GM23248 (cell line): ENCODE data around the gene GPBAR1. TPM values are rescaled to one million over a fixed set of nuclear protein-coding genes. Genes with fewer than 3 reads are reported as not detected.

Experiments
- DNase-seq: peaks from one replicate; pipeline ENCODE4 v3.0.0-alpha.2; 2015
- H2AFZ ChIP-seq: fragments of 200-600 bp; sonication (generic); 2 replicates; pipeline ENCODE4 v1.6.1; 2016; ENCODE audit warnings: antibody characterized with exemption
- H3F3A ChIP-seq: fragments of 200-600 bp; sonication (generic); 2 replicates; pipeline ENCODE4 v1.6.1; 2016; ENCODE audit warnings: mild to moderate bottlenecking, antibody characterized with exemption, mixed run types; ENCODE audit not compliant: insufficient read depth
- H3K27ac ChIP-seq: fragments of 200-600 bp; sonication (generic); 2 replicates; pipeline ENCODE4 v1.5.1; 2016; ENCODE audit warnings: mild to moderate bottlenecking
- H3K27me3 ChIP-seq: fragments of 200-600 bp; sonication (generic); replicated peaks from 2 replicates; pipeline ENCODE4 v1.6.1; 2016; ENCODE audit warnings: mild to moderate bottlenecking; ENCODE audit not compliant: insufficient read depth
- H3K36me3 ChIP-seq: fragments of 200-600 bp; sonication (generic); 2 replicates; pipeline ENCODE4 v1.6.1; 2016; ENCODE audit warnings: low read depth, mild to moderate bottlenecking
- H3K4me1 ChIP-seq: fragments of 200-600 bp; sonication (generic); 2 replicates; pipeline ENCODE4 v1.6.1; 2016; ENCODE audit warnings: mild to moderate bottlenecking; ENCODE audit not compliant: insufficient read depth
- H3K4me2 ChIP-seq: fragments of 200-600 bp; sonication (generic); one replicate; pipeline ENCODE4 v1.6.1; 2016; ENCODE audit warnings: mild to moderate bottlenecking; ENCODE audit not compliant: unreplicated experiment
- H3K4me3 ChIP-seq: fragments of 200-600 bp; sonication (generic); 2 replicates; pipeline ENCODE4 v1.5.1; 2016; ENCODE audit warnings: mild to moderate bottlenecking
- H3K79me2 ChIP-seq: fragments of 200-600 bp; sonication (generic); 2 replicates; pipeline ENCODE4 v1.6.1; 2016; ENCODE audit warnings: mild to moderate bottlenecking; ENCODE audit not compliant: insufficient read depth
- H3K9ac ChIP-seq: fragments of 200-600 bp; sonication (generic); 2 replicates; pipeline ENCODE4 v1.6.1; 2016; ENCODE audit warnings: mild to moderate bottlenecking
- H3K9me2 ChIP-seq: fragments of 200-600 bp; sonication (generic); 2 replicates; pipeline ENCODE4 v1.6.1; 2016; ENCODE audit warnings: mixed run types, mild to moderate bottlenecking, moderate library complexity; ENCODE audit not compliant: insufficient read depth
- H3K9me3 ChIP-seq: fragments of 200-600 bp; sonication (generic); one replicate; pipeline ENCODE4 v1.6.1; 2017; ENCODE audit warnings: low read depth
- H4K20me1 ChIP-seq: fragments of 200-600 bp; sonication (generic); 2 replicates; pipeline ENCODE4 v1.6.0; 2016; ENCODE audit not compliant: insufficient read depth
- EZH2 ChIP-seq: fragments of 200-600 bp; sonication (generic); IDR thresholded peaks from 2 replicates; pipeline ENCODE4 v1.6.1; 2018; ENCODE audit warnings: antibody characterized with exemption, mild to moderate bottlenecking; ENCODE audit not compliant: insufficient read depth, poor library complexity, severe bottlenecking
- EZH2phosphoT487 ChIP-seq: fragments of 200-600 bp; sonication (generic); IDR thresholded peaks from 2 replicates; pipeline ENCODE4 v1.6.1; 2018; ENCODE audit warnings: antibody characterized with exemption, moderate library complexity, mild to moderate bottlenecking, low read depth; ENCODE audit not compliant: insufficient read depth
- WGBS, 2 experiments: methylation state at CpG; one replicate each; pipeline ENCODE4 v1.1.6; 2015 to 2017; ENCODE audit warnings: low lambda C conversion rate in 2 of 2, low coverage in 1 of 2; ENCODE audit errors: missing lambda C conversion rate in 2 of 2; 5-methylcytosine and 5-hydroxymethylcytosine counted together
- in situ Hi-C: fragments of 300-500 bp; cut with MboI; formaldehyde crosslinking; loops from 2 replicates; pipeline ENCODE4 v1.15.0; 2020
- polyA plus RNA-seq: library from polyadenylated mRNA; unstranded; fragments of >200 nt; fragmentation: Nextera tagmentation; extraction: Ambion mirVana; gene quantifications from 2 replicates; pipeline ENCODE4 v1.2.1, GENCODE V29; 2016
- total RNA-seq: library from RNA; depleted of rRNA; stranded (reverse); fragments of >200 nt; shearing (Covaris generic); gene quantifications from 2 replicates; pipeline ENCODE4 v1.2.3, GENCODE V29; 2014; rRNA removed

Gene GPBAR1, protein sequence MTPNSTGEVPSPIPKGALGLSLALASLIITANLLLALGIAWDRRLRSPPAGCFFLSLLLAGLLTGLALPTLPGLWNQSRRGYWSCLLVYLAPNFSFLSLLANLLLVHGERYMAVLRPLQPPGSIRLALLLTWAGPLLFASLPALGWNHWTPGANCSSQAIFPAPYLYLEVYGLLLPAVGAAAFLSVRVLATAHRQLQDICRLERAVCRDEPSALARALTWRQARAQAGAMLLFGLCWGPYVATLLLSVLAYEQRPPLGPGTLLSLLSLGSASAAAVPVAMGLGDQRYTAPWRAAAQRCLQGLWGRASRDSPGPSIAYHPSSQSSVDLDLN
- total RNA-seq (not detected in 2 replicates), polyA plus RNA-seq (0.14 TPM in 1 of 2 replicates, not detected in the other)

- peak; percentile 14 for DNase-seq
- peaks cover 6% of the 10 kb centered on the region for H3K36me3 ChIP-seq
These were observed at the start of gene GPBAR1 for GRCh38 chr2:218260742-218261422. Gene GPBAR1 (plus strand): TSS chr2:218261015. CDS start chr2:218262725, 1,710 bp downstream.

DNA sequence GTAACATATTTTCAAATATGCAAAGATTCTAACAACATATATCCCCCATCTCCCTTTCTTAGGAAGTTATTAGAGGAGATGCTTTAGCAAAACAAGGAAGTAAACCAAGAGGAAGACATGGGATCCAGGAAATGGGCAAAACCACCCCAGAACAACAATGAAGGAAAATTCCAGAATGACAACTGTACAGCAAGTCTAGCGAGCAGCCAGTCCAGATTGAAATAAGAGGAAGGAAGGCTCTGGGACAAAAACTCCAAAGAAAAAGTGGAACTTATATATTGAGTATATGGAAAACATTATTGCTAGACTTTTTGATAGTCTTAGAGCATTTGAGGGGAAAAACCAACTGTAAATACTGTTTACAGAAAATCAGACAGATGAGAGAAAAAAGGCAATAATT is 46.7 kb upstream of the GPBAR1 start:
- Histone ChIP-seq H3K27ac (no peak overlapping the region), H3K9me2 (no peaks in the 10 kb centered on the region), H3K4me1 (peaks cover 6% of the 10 kb centered on the region; the same call in 1 of the 2 replicates), H3K27me3 (no peaks in the 10 kb centered on the region), H3K9me3 (no peaks in the 10 kb centered on the region), H3F3A (peaks cover 18% of the 10 kb centered on the region), H3K4me3 (no peak overlapping the region), H3K79me2 (peaks cover 31% of the 10 kb centered on the region), H2AFZ (no peak overlapping the region), H4K20me1 (peaks cover 8% of the 10 kb centered on the region; the same call in 1 of the 2 replicates), H3K4me2 (no peak overlapping the region), H3K9ac (no peak overlapping the region), H3K36me3 (no peaks in the 10 kb centered on the region)
- in situ Hi-C loops: no loop called here
- TF ChIP-seq EZH2 (no peak), EZH2phosphoT487 (no peak)
- no peak for DNase-seq
- WGBS, 2 experiments: 53 to 63% methylated on average over 1 of the region's 1 CpG

More at GRCh38 chr2:218260742-218261422, at the start of gene GPBAR1:
- Histone ChIP-seq H3K79me2 (no peaks in the 10 kb centered on the region), H3K27me3 (no peaks in the 10 kb centered on the region), H3K9me2 (no peaks in the 10 kb centered on the region), H3K4me2 (no peak within 1 kb of the TSS), H3K4me1 (peaks cover 18% of the 10 kb centered on the region), H3K27ac (peak within 1 kb of the TSS; percentile 82), H3K9ac (0 out of 2 replicates have a peak within 1 kb of the TSS, but pooled peaks have one; percentile 64), H3F3A (peaks cover 42% of the 10 kb centered on the region), H4K20me1 (no peaks in the 10 kb centered on the region), H3K9me3 (no peaks in the 10 kb centered on the region), H3K4me3 (no peak within 1 kb of the TSS), H2AFZ (no peak within 1 kb of the TSS)
- TF ChIP-seq EZH2phosphoT487 (no peak), EZH2 (no peak)
- in situ Hi-C loops: no loop called here
- WGBS, 2 experiments: 70 to 76% methylated on average over 10 of the region's 10 CpGs

DNA sequence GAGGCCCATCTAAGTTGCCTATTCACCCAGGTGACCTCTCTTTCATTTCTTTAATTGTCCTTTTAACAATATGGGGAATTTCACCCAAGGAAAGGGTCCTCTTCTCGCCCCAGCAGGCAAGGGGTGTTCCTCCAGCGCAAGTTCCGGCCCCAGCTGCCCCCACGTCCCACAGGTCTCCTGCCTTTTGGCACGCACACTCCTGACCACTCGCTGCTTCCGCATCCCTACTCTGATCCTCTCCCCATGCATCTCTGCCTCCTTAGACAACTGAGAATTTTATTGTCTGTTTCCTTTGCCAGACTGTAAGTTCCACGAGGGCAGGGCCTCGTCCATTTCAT is 44.5 kb upstream of the GPBAR1 start:
- TF ChIP-seq EZH2phosphoT487 (no peak), EZH2 (no peak)
- peak overlapping the region; percentile 91 for H3K27ac ChIP-seq
- peaks cover 53% of the 10 kb centered on the region for H3K79me2 ChIP-seq
- H3F3A ChIP-seq: peaks cover 22% of the 10 kb centered on the region
- H4K20me1 ChIP-seq: peaks cover 25% of the 10 kb centered on the region
- peak overlapping the region; percentile 99 for H3K4me3 ChIP-seq
- H3K4me2 ChIP-seq: peak overlapping the region; percentile 79
- H3K9me2 ChIP-seq: no peaks in the 10 kb centered on the region
- in situ Hi-C loops: no loop called here
- peak overlapping the region; percentile 95 for H2AFZ ChIP-seq
- 0 out of 2 replicates have a peak, but pooled peaks cover under 1% of the 10 kb centered on the region for H3K36me3 ChIP-seq
- H3K9me3 ChIP-seq: no peaks in the 10 kb centered on the region
- peak overlapping the region; percentile 98 for H3K9ac ChIP-seq
- H3K4me1 ChIP-seq: peaks cover 27% of the 10 kb centered on the region
- no peaks in the 10 kb centered on the region for H3K27me3 ChIP-seq
- 43 to 44% methylated on average over 9 of the region's 9 CpGs for WGBS, 2 experiments
- DNase-seq: no peak

DNA sequence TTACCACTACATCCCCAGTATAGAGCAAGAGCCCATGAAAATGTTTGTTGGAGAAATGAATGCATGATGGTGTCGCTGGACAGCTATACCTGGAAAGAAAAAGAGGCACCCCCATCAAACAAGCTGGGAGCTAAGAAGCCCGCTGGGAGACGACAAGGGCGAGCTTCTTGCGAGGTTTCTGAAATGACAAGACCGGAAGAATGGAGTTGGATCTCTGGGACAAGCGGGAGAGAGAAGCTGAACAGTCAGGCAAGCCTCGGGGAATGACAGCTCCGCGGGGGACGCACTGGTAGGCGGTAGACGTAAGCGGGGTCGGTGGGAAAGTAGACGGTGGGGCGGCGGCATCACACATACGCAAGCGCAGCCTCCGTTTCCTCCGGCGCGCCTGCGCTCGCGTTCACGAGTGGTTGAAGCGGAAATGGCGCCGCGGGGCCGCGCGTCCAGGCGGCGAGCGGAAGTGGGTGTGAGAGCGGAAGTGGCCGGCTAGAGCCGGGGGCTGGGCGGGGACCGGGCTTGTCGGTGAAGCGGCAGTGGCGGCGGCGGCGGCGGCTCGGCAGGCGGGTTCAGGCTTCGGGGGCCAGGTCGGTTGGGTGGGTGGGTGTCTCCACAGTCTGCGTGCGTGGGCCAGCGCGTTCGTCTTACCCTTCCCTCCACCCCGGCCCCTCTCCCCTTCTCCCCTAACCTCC is 44.0 kb upstream of the GPBAR1 start, which contains the start of gene ARPC2:
Gene ARPC2 (plus strand): TSS at position 516 of the 686 bp plus-strand sequence. CDS start 282 bp downstream, outside the sequence.
- Histone ChIP-seq H3K79me2 (peaks cover 58% of the 10 kb centered on the region), H3K27ac (peak within 1 kb of the TSS; percentile 91), H3K4me3 (peak within 1 kb of the TSS; percentile 99), H3K9me2 (no peaks in the 10 kb centered on the region), H2AFZ (peak within 1 kb of the TSS; percentile 95), H3K27me3 (no peaks in the 10 kb centered on the region), H3F3A (peaks cover 22% of the 10 kb centered on the region), H3K4me2 (peak within 1 kb of the TSS; percentile 100), H3K9ac (peak within 1 kb of the TSS; percentile 98), H3K4me1 (peaks cover 32% of the 10 kb centered on the region), H3K36me3 (peaks cover 5% of the 10 kb centered on the region; the same call in 1 of the 2 replicates), H3K9me3 (no peaks in the 10 kb centered on the region), H4K20me1 (peaks cover 31% of the 10 kb centered on the region)
- 2 to 4% methylated on average over 43 to 60 of the region's 60 CpGs for WGBS, 2 experiments
- no peak for TF ChIP-seq EZH2
- TF ChIP-seq EZH2phosphoT487: no peak
- in situ Hi-C loops: no loop called here
- DNase-seq: peak; percentile 99
